Vagina (tissue), 2 donors: ENCODE data around the gene TMEM259. TPM values are rescaled to one million over a fixed set of nuclear protein-coding genes. Genes with fewer than 3 reads are reported as not detected.

Experiments
- DNase-seq, 2 donors: peaks; one replicate each; pipeline ENCODE4 v3.0.0-alpha.2; 2017; ENCODE audit errors: extremely low spot score in 2 of 2
- H3K27ac ChIP-seq: fragments of 200-600 bp; sonication (generic); one replicate; pipeline ENCODE4 v1.5.1; 2019
- H3K27me3 ChIP-seq: fragments of 200-600 bp; sonication (generic); one replicate; pipeline ENCODE4 v1.5.1; 2019
- H3K36me3 ChIP-seq, 2 donors: fragments of 200-600 bp; sonication (generic); one replicate each; pipeline ENCODE4 v1.5.1; 2017 to 2019
- H3K4me1 ChIP-seq: fragments of 200-600 bp; sonication (generic); one replicate; pipeline ENCODE4 v1.5.1; 2019
- H3K4me3 ChIP-seq, 2 donors: fragments of 200-600 bp; sonication (generic); 1 replicate in 1 of 2; 2 replicates in 1 of 2; pipeline ENCODE4 v1.5.1; 2016 to 2019
- H3K9me3 ChIP-seq: fragments of 200-600 bp; sonication (generic); one replicate; pipeline ENCODE4 v1.5.1; 2019
- POLR2A ChIP-seq, 2 donors: fragments of 450-650 bp; IDR thresholded peaks; one replicate each; pipeline ENCODE4 v1.6.1; 2017; ENCODE audit warnings: antibody characterized with exemption in 2 of 2, mild to moderate bottlenecking in 2 of 2, moderate library complexity in 2 of 2
- POLR2AphosphoS5 ChIP-seq, 2 donors: sonication (generic); formaldehyde crosslinking; IDR thresholded peaks; one replicate each; pipeline ENCODE4 v1.9.0; 2017; ENCODE audit warnings: antibody characterized with exemption in 2 of 2, mild to moderate bottlenecking in 2 of 2, low read depth in 1 of 2; ENCODE audit not compliant: insufficient read depth in 1 of 2
- intact Hi-C: fragments of 100-400 bp; cut with DNase I; formaldehyde crosslinking; loops from one replicate; pipeline ENCODE4 v1.15.1; 2023
- total RNA-seq: library from RNA; depleted of rRNA; stranded (reverse); fragments of >200 nt; gene quantifications from one replicate; pipeline ENCODE4 v1.2.3, GENCODE V29; 2016
- TF ChIP-seq, protein P1 (sequence below), 3 experiments: fragments of 450-650 bp in 2 of 3; fragments of 200-600 bp in 1 of 3; sonication (generic) in 1 of 3; IDR thresholded peaks; one replicate each; pipeline ENCODE4 v1.5.1; 2017 to 2019; ENCODE audit warnings: antibody characterized with exemption in 3 of 3, mild to moderate bottlenecking in 2 of 3, moderate library complexity in 2 of 3

The TMEM259 gene
- total RNA-seq, 1 donor from 2014 or later = 130 TPM

- peak overlapping the region; percentile 97 for H3K27ac ChIP-seq
- TF ChIP-seq POLR2AphosphoS5 (IDR thresholded peaks at IDR 0.05; ENCODE audit: insufficient read depth in 1 of 2, low read depth in 1 of 2) (no peak), POLR2A (IDR thresholded peaks at IDR 0.05) (no peak)
- TF ChIP-seq, protein P1, sequence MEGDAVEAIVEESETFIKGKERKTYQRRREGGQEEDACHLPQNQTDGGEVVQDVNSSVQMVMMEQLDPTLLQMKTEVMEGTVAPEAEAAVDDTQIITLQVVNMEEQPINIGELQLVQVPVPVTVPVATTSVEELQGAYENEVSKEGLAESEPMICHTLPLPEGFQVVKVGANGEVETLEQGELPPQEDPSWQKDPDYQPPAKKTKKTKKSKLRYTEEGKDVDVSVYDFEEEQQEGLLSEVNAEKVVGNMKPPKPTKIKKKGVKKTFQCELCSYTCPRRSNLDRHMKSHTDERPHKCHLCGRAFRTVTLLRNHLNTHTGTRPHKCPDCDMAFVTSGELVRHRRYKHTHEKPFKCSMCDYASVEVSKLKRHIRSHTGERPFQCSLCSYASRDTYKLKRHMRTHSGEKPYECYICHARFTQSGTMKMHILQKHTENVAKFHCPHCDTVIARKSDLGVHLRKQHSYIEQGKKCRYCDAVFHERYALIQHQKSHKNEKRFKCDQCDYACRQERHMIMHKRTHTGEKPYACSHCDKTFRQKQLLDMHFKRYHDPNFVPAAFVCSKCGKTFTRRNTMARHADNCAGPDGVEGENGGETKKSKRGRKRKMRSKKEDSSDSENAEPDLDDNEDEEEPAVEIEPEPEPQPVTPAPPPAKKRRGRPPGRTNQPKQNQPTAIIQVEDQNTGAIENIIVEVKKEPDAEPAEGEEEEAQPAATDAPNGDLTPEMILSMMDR (IDR thresholded peaks at IDR 0.05) = no peak
- no peaks in the 10 kb centered on the region for H3K27me3 ChIP-seq
- intact Hi-C loops = loop anchor here (5.0 kb wide), 1 partner anchor 227 kb away; the partner anchor contains the start of gene MIDN
- no peaks in the 10 kb centered on the region for H3K9me3 ChIP-seq
- no peak for DNase-seq
- H3K4me3 ChIP-seq = peak overlapping the region; percentile 86 to 87
- H3K36me3 ChIP-seq = no peaks in the 10 kb centered on the region
- H3K4me1 ChIP-seq = peaks cover 62% of the 10 kb centered on the region
Measured at GRCh38 chr19:1019980-1020867, 699 bp downstream of the TMEM259 start.

DNA sequence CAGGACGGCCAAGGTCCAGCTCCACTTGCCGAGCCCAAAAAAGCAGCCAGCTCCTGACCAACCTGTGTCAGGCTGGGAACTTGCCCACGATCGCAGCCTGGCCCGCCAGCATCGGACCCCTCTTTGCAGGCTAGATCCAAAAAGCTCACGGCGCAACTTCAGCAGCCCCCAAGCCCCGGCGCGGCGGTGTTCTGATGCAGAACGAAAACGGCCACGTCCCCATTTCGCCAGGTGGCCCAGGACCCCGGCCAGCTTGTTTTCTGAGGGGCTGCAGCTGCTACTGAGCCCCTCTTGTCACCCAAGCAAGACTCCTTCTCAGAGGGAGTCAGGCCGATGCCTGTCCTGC lies 1.3 kb downstream of the TMEM259 start:
- no peak for DNase-seq
- peak overlapping the region; percentile 97 for H3K27ac ChIP-seq
- H3K27me3 ChIP-seq = no peaks in the 10 kb centered on the region
- intact Hi-C loops = no loop called here
- no peaks in the 10 kb centered on the region for H3K36me3 ChIP-seq
- H3K9me3 ChIP-seq = no peaks in the 10 kb centered on the region
- peaks cover 68% of the 10 kb centered on the region for H3K4me1 ChIP-seq
- TF ChIP-seq POLR2A (IDR thresholded peaks at IDR 0.05) = no peak
- TF ChIP-seq, protein P1 (IDR thresholded peaks at IDR 0.05) = no peak
- no peak for TF ChIP-seq POLR2AphosphoS5 (IDR thresholded peaks at IDR 0.05; ENCODE audit: insufficient read depth in 1 of 2, low read depth in 1 of 2)
- H3K4me3 ChIP-seq = peak overlapping the region; percentile 86 to 87

- intact Hi-C loops = no loop called here
- Histone ChIP-seq H3K9me3 (no peaks in the 10 kb centered on the region), H3K27ac (peak overlapping the region; percentile 97), H3K36me3 (no peaks in the 10 kb centered on the region), H3K4me1 (peaks cover 72% of the 10 kb centered on the region), H3K4me3 (peak overlapping the region; percentile 86 to 87), H3K27me3 (no peaks in the 10 kb centered on the region)
- TF ChIP-seq POLR2AphosphoS5 (IDR thresholded peaks at IDR 0.05; ENCODE audit: insufficient read depth in 1 of 2, low read depth in 1 of 2) (no peak), POLR2A (IDR thresholded peaks at IDR 0.05) (no peak)
- TF ChIP-seq, protein P1 (IDR thresholded peaks at IDR 0.05) = no peak
- no peak for DNase-seq
Measured at GRCh38 chr19:1018932-1019615, 1.8 kb downstream of the TMEM259 start.

DNA sequence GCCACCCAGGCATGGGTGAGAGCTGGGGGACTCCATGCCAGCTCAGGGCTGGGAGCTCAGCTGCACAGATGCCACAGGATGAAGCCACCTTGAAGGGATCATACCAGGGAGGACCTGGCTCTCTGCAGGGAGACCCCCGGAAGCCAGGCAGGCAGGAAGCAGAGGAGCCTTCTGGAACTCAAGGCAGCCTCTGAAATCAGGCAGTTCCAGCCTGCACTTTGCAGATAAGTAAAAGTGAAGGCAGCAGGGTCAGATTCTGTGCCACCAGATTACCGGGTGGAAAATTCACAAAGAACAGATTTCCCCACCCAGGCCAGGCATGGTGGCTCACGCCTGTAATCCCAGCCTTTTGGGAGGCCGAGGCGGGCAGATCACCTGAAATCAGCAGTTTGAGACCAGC lies 2.5 kb downstream of the TMEM259 start:
- H3K36me3 ChIP-seq = no peaks in the 10 kb centered on the region
- H3K27me3 ChIP-seq = no peaks in the 10 kb centered on the region
- H3K9me3 ChIP-seq = no peaks in the 10 kb centered on the region
- DNase-seq = no peak
- intact Hi-C loops = no loop called here
- H3K4me1 ChIP-seq = peaks cover 72% of the 10 kb centered on the region
- peak overlapping the region; percentile 76 for H3K27ac ChIP-seq
- TF ChIP-seq, protein P1 (IDR thresholded peaks at IDR 0.05) = no peak
- no peak for TF ChIP-seq POLR2AphosphoS5 (IDR thresholded peaks at IDR 0.05; ENCODE audit: insufficient read depth in 1 of 2, low read depth in 1 of 2)
- no peak for TF ChIP-seq POLR2A (IDR thresholded peaks at IDR 0.05)
- H3K4me3 ChIP-seq = no peak overlapping the region
